Stimulated activated CD8-positive, alpha-beta memory T cell treated with anti-CD3 and anti-CD28 coated beads, Interleukin-4, amount 100 ng/mL, for 24 hours (primary cell): Measurements from ENCODE around the gene RECQL5.

Experiments used
- DNase-seq: peaks from one replicate; pipeline ENCODE4 v3.0.0-alpha.2; 2020; ENCODE audit warnings: low read depth

RECQL5 gene

GRCh38 chr17:75688209-75688825, 21.4 kb upstream of the RECQL5 start:
- DNase-seq = no peak

DNA sequence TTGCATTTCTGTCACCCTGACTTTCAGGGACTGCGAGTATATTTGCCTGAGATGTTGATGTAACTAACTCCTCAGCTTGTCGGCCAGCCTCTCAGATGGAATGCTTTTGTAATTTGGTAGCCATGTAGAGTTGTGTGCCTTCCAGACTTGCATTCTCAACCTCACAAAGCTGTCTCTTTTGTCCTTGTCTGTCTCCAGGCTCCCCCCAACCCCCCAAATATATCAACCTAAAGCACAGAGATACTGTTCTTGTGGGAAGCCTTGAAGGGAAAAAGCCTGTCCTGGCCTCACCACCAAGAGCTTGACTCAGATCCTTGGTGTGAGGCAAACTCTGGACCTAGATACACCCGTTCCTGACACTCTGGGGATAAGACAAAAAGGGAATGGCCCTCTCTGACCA, 18.5 kb upstream of the RECQL5 start:
- no peak for DNase-seq

DNA sequence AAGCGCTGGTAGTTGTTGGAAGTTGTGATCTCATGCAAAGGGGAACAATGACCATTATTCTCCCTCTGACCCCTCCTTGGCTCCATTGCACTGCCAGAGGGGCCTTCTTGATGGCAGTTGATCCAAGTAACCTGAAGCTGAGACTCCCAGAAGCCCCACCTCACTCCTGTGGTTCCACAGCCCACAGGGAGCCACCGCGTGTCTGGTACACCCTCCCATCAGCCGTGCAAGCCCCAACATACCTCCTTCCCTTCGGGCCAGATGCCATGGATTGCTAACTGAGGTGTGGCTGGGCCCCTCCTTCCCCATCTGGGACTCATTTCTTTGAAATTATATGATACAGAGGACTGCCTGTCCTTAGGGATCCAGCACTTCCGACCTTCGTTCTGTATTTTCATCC, 18.0 kb upstream of the RECQL5 start:
- DNase-seq = no peak

DNA sequence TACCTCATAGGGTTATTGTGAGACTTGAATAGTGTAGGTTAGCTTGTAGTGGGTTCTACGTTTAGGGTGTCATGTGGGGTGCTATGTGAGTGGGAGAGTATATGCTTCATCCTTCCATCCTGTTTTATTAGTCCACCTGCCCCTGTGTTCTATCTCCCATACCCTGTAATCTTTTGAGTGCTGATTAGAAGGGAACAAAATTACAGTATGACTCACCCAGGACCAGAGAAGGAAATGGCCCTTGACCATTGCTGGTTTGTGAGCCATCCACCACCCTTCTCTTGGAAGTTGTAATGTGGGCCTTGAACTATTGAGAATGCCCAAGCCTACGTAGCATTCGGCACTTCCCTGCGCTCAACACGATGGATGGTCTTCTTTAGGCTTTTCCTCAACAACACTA, 17.3 kb upstream of the RECQL5 start:
- no peak for DNase-seq

GRCh38 chr17:75683583-75683982, 16.6 kb upstream of the RECQL5 start:
- DNase-seq = no peak

GRCh38 chr17:75681289-75681688, 14.3 kb upstream of the RECQL5 start:
- DNase-seq = no peak

GRCh38 chr17:75680431-75680830, 13.5 kb upstream of the RECQL5 start:
- DNase-seq = no peak

GRCh38 chr17:75679706-75680211, 12.8 kb upstream of the RECQL5 start:
- no peak for DNase-seq

DNA sequence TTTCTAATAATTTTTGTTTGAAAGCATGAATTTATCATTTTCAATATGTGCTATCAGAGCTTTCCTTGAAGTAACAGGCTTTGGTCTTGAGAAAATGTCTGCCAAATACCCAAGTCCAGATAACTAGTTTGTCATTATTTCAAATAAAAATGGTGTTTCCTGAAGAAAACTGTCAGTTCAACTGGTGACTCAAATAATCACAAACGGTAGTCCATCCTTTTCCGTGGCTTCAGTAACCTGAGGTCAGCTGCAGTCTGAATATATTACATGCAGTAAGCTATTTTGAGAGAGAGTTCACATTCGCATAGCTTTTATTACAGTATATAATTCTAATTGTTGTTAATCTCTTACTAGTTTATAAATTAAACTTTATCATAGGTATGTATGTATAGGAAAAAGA, 9.5 kb upstream of the RECQL5 start:
- DNase-seq = no peak

DNA sequence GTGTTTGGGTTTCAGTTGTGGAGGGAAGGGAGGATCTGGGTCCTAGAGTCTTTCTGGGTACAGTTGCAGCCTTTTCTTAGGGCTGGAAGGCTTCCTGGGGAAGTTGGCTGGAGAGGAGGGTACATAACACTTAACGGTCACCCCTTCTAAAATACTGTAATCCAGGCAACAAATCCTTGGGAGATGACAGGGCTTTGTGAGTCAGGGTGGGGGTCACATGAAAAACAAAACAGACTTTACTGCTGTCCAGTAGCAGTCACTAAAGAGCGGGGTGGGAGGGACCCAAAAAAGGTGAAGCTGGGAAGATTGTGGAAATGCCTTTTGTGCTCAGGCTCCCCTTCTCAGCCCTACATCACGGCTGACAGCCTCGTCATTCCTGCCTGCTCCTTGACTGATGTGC, 6.5 kb upstream of the RECQL5 start:
- DNase-seq = no peak

DNA sequence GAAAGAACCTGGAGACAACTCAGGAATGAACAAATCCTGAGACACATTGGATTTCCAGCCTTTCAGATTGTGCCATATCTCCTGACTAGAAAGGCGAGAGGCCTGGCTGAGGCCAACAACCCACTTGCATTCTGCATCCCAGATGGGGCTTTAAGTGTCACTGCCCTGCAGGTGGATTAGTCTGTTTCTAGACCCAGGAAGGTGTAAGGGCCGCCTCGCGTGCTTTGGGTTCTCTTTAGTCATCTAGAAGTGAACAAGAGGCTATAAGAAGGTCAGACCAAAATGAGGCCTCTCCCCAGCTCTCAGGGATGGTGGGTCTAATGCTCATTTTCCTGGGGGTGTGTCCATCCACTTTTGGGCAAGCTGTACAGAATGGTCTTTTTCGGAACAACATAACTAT, 5.1 kb upstream of the RECQL5 start:
- DNase-seq = no peak

GRCh38 chr17:75670868-75671267, 3.9 kb upstream of the RECQL5 start:
- no peak for DNase-seq

GRCh38 chr17:75668489-75668888, 1.5 kb upstream of the RECQL5 start:
- DNase-seq = no peak

DNA sequence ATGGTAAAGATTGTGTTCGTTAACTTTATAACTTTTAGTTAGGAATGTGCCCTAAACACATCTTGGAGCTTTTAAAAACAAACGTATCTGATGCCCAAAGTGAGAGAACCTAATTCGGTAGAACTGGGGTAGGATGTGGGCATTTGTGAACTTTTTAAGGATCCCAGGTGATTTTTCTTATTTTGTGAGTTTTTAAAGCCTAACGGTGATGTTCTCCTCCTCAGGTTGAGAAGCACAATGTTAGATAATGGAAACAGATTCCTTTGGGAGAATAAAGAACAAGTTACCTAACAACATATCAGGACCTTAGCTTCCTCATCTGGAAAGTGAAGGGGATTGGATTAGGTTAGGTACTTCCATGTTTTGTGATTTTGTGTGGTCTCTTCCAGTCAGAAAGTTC, 871 bp upstream of the RECQL5 start:
- no peak for DNase-seq

DNA sequence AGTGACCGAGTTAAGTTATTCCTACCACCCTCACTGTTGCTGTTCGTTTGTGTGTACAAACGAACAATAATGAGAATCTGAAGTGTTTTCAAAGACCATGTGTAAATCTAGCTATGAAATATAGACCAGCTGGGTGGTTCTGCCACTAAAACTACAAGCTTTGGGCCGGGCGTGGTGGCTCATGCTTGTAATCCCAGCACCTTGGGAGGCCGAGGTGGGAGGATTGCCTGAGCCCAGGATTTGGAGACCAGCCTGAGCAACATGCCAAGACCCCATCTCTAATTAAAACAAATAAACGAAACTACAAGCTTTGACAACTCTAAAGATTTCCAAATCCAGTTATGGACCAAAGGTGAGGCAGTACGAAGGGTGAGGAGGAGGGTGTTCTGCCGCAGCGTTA, 973 bp downstream of the RECQL5 start:
- no peak for DNase-seq

DNA sequence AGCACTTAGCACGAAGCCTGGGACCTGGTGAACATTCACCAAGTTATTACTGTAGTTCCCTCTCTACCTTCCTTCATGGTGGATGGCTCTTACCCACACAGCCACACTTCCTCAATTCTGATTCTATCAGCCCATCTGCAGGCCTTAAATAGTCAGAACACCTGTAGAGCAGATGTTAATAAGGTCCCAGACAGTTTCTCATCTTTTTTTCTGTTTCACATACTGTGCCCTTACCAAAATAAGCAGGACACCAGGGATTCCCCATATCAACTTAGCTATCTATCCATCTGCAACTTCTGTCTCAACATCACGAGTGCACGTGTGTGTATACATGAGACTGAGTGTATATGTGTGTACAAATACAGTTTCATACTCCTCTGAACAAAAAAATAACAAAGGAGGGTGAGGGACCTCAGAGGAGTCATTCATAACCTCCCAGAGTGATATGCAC, 2.8 kb downstream of the RECQL5 start:
- no peak for DNase-seq

DNA sequence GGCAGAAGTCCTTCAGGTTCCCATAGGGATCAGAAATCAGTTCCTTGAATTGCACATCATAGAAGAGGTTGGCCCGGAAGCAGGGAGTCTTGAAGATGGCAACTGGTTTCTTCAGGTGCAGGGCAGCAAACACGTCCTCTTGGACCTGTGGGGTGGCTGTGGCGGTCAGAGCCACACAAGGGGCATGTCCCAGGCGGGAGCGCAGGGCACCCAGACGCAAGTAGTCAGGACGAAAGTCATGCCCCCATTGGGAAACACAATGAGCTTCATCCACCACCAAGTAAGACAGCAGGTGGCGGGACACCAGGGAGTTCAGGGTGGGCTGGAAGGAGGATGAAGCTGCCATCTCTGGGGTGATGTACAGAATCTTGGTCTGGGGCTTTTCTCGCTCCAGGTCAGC, 4.4 kb downstream of the RECQL5 start:
- DNase-seq = no peak

DNA sequence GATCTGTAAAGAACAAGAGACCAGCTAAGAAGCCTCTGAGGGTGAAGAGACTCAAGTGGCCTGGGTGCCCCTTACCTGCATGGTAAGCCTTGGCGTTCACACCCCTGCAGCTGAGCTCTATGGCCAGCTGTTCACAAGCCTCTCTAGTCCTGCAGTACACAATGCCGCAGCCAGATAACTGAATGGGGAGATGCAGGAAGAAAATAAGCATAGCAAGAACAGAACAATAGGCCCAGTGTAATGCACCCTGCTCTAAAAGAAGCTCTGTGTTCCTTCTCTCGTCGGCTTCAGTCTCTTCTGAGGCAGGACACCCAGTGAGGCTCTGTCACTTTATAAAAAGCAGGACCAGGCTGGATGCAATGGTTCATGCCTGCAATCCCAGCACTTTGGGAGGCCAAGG, 5.4 kb downstream of the RECQL5 start:
- DNase-seq = no peak

DNA sequence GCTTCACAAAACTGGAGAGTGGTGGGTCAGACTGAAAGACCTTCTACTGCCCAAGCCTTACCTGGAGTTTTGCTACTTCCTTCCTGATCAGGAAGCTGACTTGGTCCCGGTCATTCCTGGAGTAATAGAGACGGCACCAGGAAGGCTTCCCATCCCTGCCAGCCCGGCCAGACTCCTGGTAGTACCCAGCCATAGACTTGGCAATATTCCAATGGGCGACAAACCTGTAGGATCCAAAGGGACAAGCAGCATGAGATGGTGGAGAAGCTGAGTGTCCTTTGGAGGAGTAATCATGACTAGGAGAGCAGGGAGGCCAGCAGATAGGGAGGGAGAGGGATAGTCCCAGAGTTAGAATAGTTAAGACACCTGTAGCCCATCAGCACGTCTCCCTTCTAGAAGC, 8.7 kb downstream of the RECQL5 start:
- no peak for DNase-seq

DNA sequence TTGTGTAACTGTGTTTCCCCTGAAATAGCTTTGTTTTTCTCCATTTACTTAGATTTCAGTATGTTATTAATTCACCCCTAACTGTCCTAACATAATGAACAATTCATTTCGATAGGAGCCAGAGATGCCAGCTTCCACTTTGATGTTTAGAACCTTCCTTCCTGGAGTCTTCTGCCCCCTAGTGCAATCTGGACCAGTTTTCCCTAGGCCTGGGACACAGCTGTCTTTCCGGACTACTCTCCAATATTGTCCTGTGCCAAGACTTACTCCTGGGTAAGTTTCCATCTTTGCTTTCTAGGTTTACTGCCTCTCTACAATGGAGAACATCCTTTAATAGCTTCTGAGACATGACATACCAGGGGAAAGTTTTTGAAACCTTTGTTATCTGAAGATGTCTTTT, 12.8 kb downstream of the RECQL5 start:
- no peak for DNase-seq

- DNase-seq = no peak
These were observed 13.9 kb downstream of the RECQL5 start for GRCh38 chr17:75652934-75653549.

GRCh38 chr17:75652341-75652740, 14.6 kb downstream of the RECQL5 start:
- DNase-seq = no peak

DNA sequence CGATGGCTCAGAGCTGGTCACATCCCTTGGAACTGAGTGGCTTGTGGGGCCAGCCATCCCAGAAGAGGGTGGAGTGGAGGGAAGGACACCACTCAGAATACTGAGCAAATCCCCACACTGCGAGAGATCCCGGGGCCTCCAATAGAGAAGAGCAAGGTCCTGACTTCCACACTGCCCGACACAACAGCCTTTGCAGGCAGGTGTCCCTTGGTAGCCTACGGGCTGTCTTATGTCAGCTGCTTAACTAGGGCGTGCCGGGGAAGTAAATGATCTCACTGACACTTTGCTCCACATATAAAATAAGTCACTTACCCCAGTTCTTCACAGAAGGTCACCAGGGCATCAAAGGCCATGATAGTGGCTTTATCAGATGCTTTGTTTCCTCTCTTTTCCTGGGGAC, 16.1 kb downstream of the RECQL5 start:
- no peak for DNase-seq

- no peak for DNase-seq
These were observed 17.3 kb downstream of the RECQL5 start for GRCh38 chr17:75649687-75650086.
